Keratinocyte (primary cell): Measurements from ENCODE around the gene SCFD2. TPM values are rescaled to one million over a fixed set of nuclear protein-coding genes. Genes with fewer than 3 reads are reported as not detected.
"Not testable (repeated sequence)": the region's sequence is repeated elsewhere in the genome, so short reads cannot be mapped to it uniquely, and the experiment has no call there.

Experiments used
- DNase-seq: peaks from one replicate; pipeline ENCODE4 v3.0.0-alpha.2; 2011; ENCODE audit warnings: low read depth, missing footprints, low spot score
- FAIRE-seq: peaks from 2 replicates; lab custom pipeline; 2011; peaks lifted over from hg19 to GRCh38; lab: Jason Lieb, UNC
- H2AFZ ChIP-seq: 2 replicates; pipeline ENCODE4 v1.6.0; 2012; ENCODE audit warnings: low read length, control low read depth, inconsistent platforms; ENCODE audit not compliant: control insufficient read depth
- H3K27ac ChIP-seq: 2 replicates; pipeline ENCODE4 v1.5.1; 2011; ENCODE audit warnings: low read length; ENCODE audit not compliant: control insufficient read depth, insufficient read depth
- H3K27me3 ChIP-seq: 3 replicates; pipeline ENCODE4 v1.6.0; 2011; ENCODE audit warnings: low read length; ENCODE audit not compliant: control insufficient read depth, insufficient read depth; ENCODE audit errors: extremely low read depth
- H3K36me3 ChIP-seq, 2 experiments: 2 replicates in 1 of 2; 3 replicates in 1 of 2; pipeline ENCODE4 v1.5.1; 2011; ENCODE audit warnings: low read length in 2 of 2, mild to moderate bottlenecking in 1 of 2; ENCODE audit not compliant: control insufficient read depth in 2 of 2, insufficient read depth in 2 of 2; ENCODE audit errors: extremely low read depth in 1 of 2
- H3K4me1 ChIP-seq: 3 replicates; pipeline ENCODE4 v1.5.1; 2011; ENCODE audit warnings: low read length; ENCODE audit not compliant: control insufficient read depth, insufficient read depth; ENCODE audit errors: extremely low read depth
- H3K4me2 ChIP-seq: 3 replicates; pipeline ENCODE4 v1.6.0; 2011; ENCODE audit warnings: low read depth, low read length; ENCODE audit not compliant: control insufficient read depth, insufficient read depth; ENCODE audit errors: extremely low read depth
- H3K4me3 ChIP-seq, 3 experiments: fragments of 200-600 bp in 1 of 3; sonication (generic) in 1 of 3; 2 replicates in 2 of 3; 3 replicates in 1 of 3; pipeline ENCODE4 v1.5.1; 2011 to 2016; ENCODE audit warnings: low read length in 3 of 3, mild to moderate bottlenecking in 3 of 3, control low read depth in 2 of 3, inconsistent platforms in 1 of 3, low read depth in 1 of 3, mixed read lengths in 1 of 3, mixed run types in 1 of 3, moderate library complexity in 1 of 3; ENCODE audit not compliant: control insufficient read depth in 2 of 3, insufficient read depth in 2 of 3; ENCODE audit errors: extremely low read depth in 1 of 3
- H3K79me2 ChIP-seq: 2 replicates; pipeline ENCODE4 v1.6.0; 2012; ENCODE audit warnings: low read length; ENCODE audit not compliant: control insufficient read depth, insufficient read depth
- H3K9ac ChIP-seq: 3 replicates; pipeline ENCODE4 v1.6.0; 2011; ENCODE audit warnings: low read length; ENCODE audit not compliant: control insufficient read depth, insufficient read depth; ENCODE audit errors: extremely low read depth
- H3K9me1 ChIP-seq: 3 replicates; pipeline ENCODE4 v1.6.0; 2011; ENCODE audit warnings: low read length; ENCODE audit not compliant: control insufficient read depth, insufficient read depth; ENCODE audit errors: extremely low read depth
- H3K9me3 ChIP-seq: 2 replicates; pipeline ENCODE4 v1.5.1; 2012; ENCODE audit warnings: low read depth, low read length; ENCODE audit not compliant: control insufficient read depth
- H4K20me1 ChIP-seq: 3 replicates; pipeline ENCODE4 v1.6.0; 2011; ENCODE audit warnings: low read length; ENCODE audit not compliant: control insufficient read depth, insufficient read depth; ENCODE audit errors: extremely low read depth
- CTCF ChIP-seq, 3 experiments: IDR thresholded peaks in 1 of 3; conservative IDR thresholded peaks in 1 of 3; optimal IDR thresholded peaks in 1 of 3; 2 replicates in 2 of 3; 3 replicates in 1 of 3; pipeline versions ENCODE3 to v1.5.1; 2011; ENCODE audit warnings: low read length in 3 of 3, mild to moderate bottlenecking in 3 of 3, moderate library complexity in 2 of 3, control low read depth in 1 of 3, inconsistent platforms in 1 of 3; ENCODE audit not compliant: insufficient read depth in 2 of 3; ENCODE audit errors: extremely low read depth in 1 of 3
- EZH2 ChIP-seq: IDR thresholded peaks from one replicate; pipeline ENCODE4 v1.6.1; 2012; ENCODE audit warnings: inconsistent platforms, mild to moderate bottlenecking, low read length, moderate library complexity
- dilution Hi-C: fragments of 300-500 bp; cut with MboI; formaldehyde crosslinking; loops from one replicate; pipeline ENCODE4 v1.7.0; 2020; ENCODE audit warnings: low sequenced_read_pairs; ENCODE audit not compliant: extremely low pct_ligation_motif_present
- polyA plus RNA-seq, 5 experiments: library from polyadenylated mRNA; depleted of rRNA in 3 of 5; stranded (reverse) in 3 of 5; stranded (forward) in 1 of 5; unstranded in 1 of 5; fragments of >200 nt; gene quantifications; 1 replicate in 1 of 5; 2 replicates in 3 of 5; 3 replicates in 1 of 5; pipeline versions ENCODE4 v1.2.1 to v1.2.3, GENCODE V29; 2011 to 2012; ENCODE audit warnings: missing spikeins in 2 of 5, low read depth in 1 of 5, low replicate concordance in 1 of 5

SCFD2 gene
- polyA plus RNA-seq, 1 donor (not counting 4 experiments of a cell fraction or from before 2014, with no cell fraction given): 13.9 TPM

GRCh38 chr4:53237811-53238210, 128.1 kb downstream of the SCFD2 start:
- H3K36me3 ChIP-seq, H3K27ac ChIP-seq, H3K4me3 ChIP-seq, H4K20me1 ChIP-seq, dilution Hi-C loops, DNase-seq, H3K9me3 ChIP-seq, H3K4me2 ChIP-seq, FAIRE-seq, H3K9me1 ChIP-seq, H2AFZ ChIP-seq, H3K79me2 ChIP-seq, H3K27me3 ChIP-seq, H3K9ac ChIP-seq: not testable (repeated sequence)
- H3K4me1 ChIP-seq: peaks cover 12% of the 10 kb centered on the region

GRCh38 chr4:53236624-53237023, 129.2 kb downstream of the SCFD2 start:
- H3K9me1 ChIP-seq, H2AFZ ChIP-seq, DNase-seq, H4K20me1 ChIP-seq, H3K9me3 ChIP-seq, FAIRE-seq, H3K36me3 ChIP-seq, H3K27me3 ChIP-seq, H3K4me2 ChIP-seq, H3K79me2 ChIP-seq, H3K9ac ChIP-seq, dilution Hi-C loops, H3K27ac ChIP-seq, H3K4me3 ChIP-seq: not testable (repeated sequence)
- H3K4me1 ChIP-seq: peaks cover 12% of the 10 kb centered on the region

- FAIRE-seq: no peak
- TF ChIP-seq EZH2 (no peak), CTCF (optimal IDR thresholded peaks at IDR 0.05 in 1 of 3, IDR thresholded peaks at IDR 0.05 in 1 of 3, conservative IDR thresholded peaks at IDR 0.05 in 1 of 3; ENCODE audit: extremely low read depth in 1 of 3, insufficient read depth in 2 of 3, low read length in 3 of 3) (no peak)
- Histone ChIP-seq H3K4me3 (no peak overlapping the region), H3K9me1 (no peaks in the 10 kb centered on the region), H4K20me1 (no peaks in the 10 kb centered on the region), H3K4me1 (peaks cover 12% of the 10 kb centered on the region), H3K27ac (no peak overlapping the region), H3K9me3 (no peaks in the 10 kb centered on the region), H3K27me3 (no peaks in the 10 kb centered on the region), H3K36me3 (no peaks in the 10 kb centered on the region), H2AFZ (no peak overlapping the region), H3K9ac (no peak overlapping the region), H3K79me2 (no peaks in the 10 kb centered on the region), H3K4me2 (no peak overlapping the region)
- no peak for DNase-seq
- dilution Hi-C loops: no loop called here
Measured at GRCh38 chr4:53235547-53235946, 130.3 kb downstream of the SCFD2 start.
